ENCODE measurements around the gene SEL1L3.

SEL1L3 gene

GRCh38 chr4:25847329-25847728 lies 15.5 kb downstream of the SEL1L3 start:
- no peak for DNase-seq (ENCODE audit: low spot score)

- no peak for DNase-seq (ENCODE audit: low spot score)
Observed at GRCh38 chr4:25845841-25846653, 16.7 kb downstream of the SEL1L3 start.

GRCh38 chr4:25844961-25845712 lies 17.7 kb downstream of the SEL1L3 start:
- DNase-seq (ENCODE audit: low spot score) = no peak

- DNase-seq (ENCODE audit: low spot score) = no peak
Observed at GRCh38 chr4:25843340-25844097, 19.3 kb downstream of the SEL1L3 start.

GRCh38 chr4:25842229-25842845 lies 20.5 kb downstream of the SEL1L3 start:
- DNase-seq (ENCODE audit: low spot score) = no peak

GRCh38 chr4:25839687-25840086 lies 23.1 kb downstream of the SEL1L3 start:
- DNase-seq (ENCODE audit: low spot score) = no peak

DNA sequence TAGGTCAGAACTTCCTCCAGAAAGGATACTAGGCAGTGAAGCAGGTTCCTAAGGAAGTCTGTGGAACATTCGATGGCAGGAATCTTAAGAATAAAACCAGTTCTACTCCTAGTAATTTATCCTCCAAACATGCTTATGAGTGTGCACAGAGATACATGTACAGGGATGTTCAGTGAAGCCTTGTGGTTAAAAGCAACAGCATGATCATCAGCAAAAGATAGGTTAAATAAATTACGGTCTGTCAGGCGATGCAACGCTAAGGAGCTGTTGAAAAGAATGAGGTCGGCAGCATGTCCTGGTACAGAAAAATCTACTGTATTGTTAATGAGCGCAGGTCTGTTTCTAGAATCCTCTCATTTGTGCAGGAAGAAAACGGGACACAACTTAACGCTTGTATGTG lies 23.6 kb downstream of the SEL1L3 start:
- no peak for DNase-seq (ENCODE audit: low spot score)

DNA sequence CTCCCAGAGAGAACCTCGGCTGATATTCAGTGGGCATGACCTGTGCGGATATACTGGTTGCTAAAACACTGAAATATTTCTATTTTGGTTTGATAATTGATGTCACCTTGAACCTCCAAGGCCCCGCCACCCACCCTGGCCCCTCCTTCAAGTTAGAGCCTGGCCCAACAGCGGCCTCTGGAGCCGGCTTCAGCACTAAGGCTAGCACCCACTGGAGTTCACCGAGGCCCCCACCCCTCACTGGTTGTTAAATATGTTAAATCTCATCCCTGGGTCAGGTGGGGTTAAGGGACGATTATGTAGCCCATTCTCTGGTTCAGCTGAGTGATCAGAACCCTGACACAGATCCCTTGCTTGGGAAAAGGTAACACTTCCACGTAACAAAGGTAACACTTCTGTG lies 24.3 kb downstream of the SEL1L3 start:
- DNase-seq (ENCODE audit: low spot score) = no peak

DNA sequence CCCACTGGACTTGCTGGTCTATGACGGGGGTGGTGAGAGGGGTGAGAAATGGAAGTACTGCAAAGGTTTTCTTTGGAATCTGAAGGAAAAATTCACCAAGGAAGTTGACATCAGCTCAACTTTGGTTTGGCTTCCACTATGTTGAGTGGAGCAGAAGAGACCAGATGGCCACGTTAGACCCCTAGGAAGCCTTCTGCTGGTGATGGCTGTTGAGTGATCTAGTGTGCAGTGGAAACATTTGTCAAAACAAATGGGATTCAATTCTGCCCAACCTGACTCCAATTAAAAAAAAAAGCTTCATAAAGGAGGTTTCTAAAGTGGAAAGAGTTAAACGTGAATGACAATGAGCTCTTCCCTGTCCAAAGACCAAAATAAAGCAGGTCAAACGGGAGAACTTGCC lies 25.7 kb downstream of the SEL1L3 start:
- DNase-seq (ENCODE audit: low spot score) = no peak

- no peak for DNase-seq (ENCODE audit: low spot score)
Observed at GRCh38 chr4:25835384-25835783, 27.4 kb downstream of the SEL1L3 start.

DNA sequence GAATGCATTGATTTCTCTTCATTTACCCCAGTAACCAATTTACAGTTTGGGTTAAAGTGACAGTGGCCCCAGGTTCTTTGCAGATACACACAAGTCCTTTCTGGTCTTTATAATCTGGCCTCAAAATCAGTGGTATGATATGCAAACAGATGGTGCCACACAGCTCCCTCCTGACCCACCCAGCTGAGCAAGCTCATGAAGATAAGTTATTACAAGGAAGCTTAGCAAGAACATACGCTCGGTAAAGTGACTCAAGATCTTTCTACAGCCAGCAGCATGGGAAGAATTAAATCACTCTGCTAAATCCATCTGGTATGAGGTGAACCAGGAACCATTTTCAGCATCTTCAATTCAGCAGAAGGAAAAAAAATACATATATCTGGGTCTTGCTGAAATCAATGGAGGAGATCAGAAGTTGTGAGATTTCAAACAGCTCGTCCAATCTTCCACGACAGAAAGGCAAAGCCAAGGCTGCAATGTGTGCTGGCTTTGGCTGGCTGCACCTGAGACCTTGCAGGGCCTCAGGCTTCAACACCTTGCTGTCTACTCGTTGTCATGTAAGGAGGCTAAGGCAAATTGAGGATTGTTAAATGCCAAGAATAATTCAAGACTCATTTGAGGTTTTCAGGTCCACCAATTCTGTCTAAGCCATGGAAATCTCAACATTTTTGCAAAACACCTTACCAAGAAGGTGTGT lies 28.2 kb downstream of the SEL1L3 start:
- no peak for DNase-seq (ENCODE audit: low spot score)

DNA sequence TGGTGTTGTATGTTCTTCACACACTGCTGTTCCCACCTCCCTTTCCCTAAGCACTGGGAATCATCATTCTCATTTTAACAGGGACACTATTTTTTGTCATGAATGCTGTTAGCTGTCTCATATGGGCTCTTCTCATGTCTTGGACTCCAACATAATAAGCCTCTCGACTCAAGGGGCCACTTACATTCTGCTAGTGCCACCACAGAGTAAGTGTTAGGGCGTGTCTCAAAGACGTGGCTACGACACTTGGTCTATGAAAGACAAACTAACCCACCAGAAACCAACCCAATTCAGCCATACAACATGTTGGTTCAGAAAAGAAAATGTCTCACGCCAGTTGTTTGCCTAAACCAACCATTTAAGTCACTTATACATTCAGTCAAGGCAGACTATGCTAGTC lies 32.2 kb downstream of the SEL1L3 start:
- no peak for DNase-seq (ENCODE audit: low spot score)

- DNase-seq (ENCODE audit: low spot score) = no peak
Observed at GRCh38 chr4:25827897-25828296, 34.9 kb downstream of the SEL1L3 start.

DNA sequence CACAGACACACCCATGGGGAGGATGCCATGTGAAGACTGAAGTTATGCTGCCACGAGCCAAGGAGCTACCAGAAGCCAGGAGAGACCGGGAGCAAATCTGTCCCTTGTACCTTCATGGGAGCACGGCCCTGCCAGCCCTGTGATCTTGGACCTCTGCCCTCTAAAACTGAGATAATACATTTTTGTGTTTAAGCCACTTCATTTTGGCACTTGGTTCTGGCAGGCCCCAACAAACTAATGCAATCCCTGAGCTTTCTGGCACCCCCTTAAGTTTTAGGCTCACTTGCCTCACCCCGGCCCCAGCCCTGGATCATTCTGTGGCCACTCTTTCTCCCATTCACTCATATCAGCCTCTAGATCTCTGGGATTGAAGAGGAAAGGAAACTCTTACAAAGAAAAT lies 35.4 kb downstream of the SEL1L3 start:
- no peak for DNase-seq (ENCODE audit: low spot score)

GRCh38 chr4:25826074-25826752 lies 36.6 kb downstream of the SEL1L3 start:
- DNase-seq (ENCODE audit: low spot score) = no peak

- DNase-seq (ENCODE audit: low spot score) = no peak
Observed at GRCh38 chr4:25823632-25824031, 39.2 kb downstream of the SEL1L3 start.

DNA sequence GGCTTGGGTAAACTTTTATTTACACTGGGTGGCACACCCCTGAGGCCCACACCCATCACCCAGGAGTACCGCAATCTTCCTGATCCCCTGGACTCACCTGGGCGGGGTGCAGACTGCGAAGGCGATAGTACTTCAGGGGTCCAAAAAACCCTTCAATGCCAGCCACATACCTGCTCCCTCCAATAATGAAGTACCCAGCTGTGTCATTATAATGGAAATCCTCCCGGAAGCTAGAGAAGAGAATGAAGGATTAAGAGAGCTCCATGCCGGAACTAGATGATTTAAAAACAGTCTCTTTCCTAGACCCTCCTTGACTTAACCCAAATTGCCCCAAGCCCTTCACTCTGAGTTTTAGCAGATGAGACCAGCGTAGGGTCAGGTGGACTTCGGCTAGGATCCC lies 40.9 kb downstream of the SEL1L3 start:
- DNase-seq (ENCODE audit: low spot score) = no peak

- DNase-seq (ENCODE audit: low spot score) = no peak
Observed at GRCh38 chr4:25821267-25821666, 41.5 kb downstream of the SEL1L3 start.

DNA sequence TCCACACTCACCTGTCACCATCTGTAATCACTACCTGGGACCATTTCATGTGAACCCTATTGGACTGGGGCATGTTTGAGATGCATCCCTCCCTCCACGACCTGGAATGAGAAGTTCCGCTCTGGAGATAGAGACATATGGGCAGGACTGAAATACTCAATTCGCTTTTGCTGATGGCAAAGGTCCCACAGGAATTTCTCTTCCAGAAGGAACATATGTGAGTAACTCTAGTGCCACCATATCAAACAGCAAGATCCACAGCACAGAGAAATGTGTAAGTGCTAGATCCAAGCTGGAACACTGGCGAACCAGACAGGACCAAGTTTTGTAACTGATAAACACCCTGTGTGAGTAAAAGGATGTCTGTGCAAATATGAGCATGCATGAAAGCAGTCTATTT lies 43.9 kb downstream of the SEL1L3 start:
- DNase-seq (ENCODE audit: low spot score) = no peak

DNA sequence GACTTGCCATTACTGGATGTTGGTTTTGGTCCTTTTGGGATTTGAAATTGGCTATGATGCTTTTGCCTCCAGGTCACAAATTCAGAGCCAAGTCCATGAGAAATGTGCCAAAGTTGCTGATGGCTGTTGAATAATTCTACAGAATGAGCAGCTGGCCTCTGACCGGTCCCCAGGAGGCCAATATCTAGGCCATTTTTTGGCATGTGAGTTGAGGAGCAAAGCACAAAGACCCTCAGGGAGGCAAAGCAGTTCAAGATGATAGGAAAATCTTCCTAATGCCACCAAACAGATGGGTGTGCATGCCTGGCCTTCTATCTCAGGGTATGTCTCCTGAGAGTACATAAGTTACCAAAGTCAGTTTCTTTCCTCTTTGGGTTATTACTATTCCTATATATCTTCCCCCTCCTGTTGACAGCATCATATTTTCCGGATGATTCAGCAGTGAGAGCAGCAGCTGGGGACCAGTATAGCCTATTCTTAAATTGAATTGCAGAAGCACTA lies 44.4 kb downstream of the SEL1L3 start:
- DNase-seq (ENCODE audit: low spot score) = no peak
